Fibroblast of mammary gland (primary cell): ENCODE results near the gene BLVRA.

Experiments
- DNase-seq: peaks from one replicate; pipeline ENCODE4 v3.0.0-alpha.2; 2010; ENCODE audit warnings: low read depth
- H3K4me3 ChIP-seq: 2 replicates; pipeline ENCODE4 v1.5.1; 2011; ENCODE audit warnings: low read depth, mild to moderate bottlenecking, low read length, moderate library complexity; ENCODE audit not compliant: control insufficient read depth
- CTCF ChIP-seq: conservative IDR thresholded peaks from 2 replicates; pipeline ENCODE4 v1.5.1; 2011; ENCODE audit warnings: low read depth, low read length, inconsistent platforms; ENCODE audit not compliant: control insufficient read depth, insufficient read depth

BLVRA gene

DNA sequence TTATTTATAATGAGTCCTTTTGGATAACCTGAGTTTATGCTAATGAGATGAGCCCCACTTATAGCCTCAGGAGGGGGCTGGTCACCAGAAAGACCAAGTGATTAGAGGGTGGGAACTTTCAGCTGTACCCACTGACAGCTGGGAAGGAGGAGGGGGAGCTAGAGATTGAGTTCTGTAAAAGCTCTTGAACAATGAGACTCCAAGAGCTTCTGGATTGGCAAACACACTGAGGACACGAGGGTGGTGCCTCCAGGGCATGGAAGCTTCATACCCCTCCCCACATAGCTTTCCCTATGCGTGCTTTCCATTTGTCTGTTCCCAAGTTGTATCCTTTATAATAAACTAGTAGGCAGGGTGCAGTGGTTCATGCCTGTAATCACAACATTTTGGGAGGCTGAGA, 90.6 kb downstream of the BLVRA start:
- no peak overlapping the region for H3K4me3 ChIP-seq
- no peak for DNase-seq
- no peak for TF ChIP-seq CTCF

DNA sequence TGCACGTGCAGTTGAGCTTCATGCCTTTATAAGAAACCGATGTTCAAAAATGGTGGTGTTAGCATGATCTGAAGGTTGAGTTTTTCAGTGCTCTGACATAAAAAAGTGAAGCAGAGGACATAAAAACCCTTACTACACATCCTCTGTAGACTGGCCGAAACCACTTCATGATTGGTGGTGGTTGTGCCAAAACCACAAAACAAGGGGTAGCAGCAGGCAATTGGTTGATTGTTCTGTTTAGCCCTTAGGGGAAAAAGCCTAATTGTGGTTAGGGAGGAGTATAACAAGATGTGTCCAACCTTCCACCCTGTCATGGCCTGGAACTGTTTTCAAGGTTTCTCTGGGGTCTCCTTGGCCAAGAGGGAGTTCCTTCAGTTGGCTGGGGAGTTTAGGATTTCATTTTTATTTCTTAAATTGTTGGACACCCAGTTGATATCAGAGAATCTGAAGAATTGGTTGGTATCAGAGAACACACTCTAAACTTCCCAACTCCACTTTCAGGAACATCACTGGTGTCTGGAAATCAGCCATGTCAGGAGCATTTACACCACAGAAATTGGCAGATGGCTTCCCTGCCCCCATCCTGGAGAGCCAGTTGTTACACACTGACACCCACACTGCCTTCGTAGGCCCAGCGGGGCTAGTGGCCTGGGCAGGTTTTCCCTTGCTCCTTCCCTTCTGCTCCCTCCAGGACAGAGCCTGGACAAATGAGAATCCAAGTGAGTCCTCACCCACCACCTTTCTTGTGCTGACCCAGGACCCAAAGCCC, 92.1 kb downstream of the BLVRA start:
- TF ChIP-seq CTCF = no peak
- H3K4me3 ChIP-seq = no peak overlapping the region
- no peak for DNase-seq

- DNase-seq = no peak
- no peak for TF ChIP-seq CTCF
- H3K4me3 ChIP-seq = no peak overlapping the region
These were observed 93.3 kb downstream of the BLVRA start for GRCh38 chr7:43851805-43852204.

DNA sequence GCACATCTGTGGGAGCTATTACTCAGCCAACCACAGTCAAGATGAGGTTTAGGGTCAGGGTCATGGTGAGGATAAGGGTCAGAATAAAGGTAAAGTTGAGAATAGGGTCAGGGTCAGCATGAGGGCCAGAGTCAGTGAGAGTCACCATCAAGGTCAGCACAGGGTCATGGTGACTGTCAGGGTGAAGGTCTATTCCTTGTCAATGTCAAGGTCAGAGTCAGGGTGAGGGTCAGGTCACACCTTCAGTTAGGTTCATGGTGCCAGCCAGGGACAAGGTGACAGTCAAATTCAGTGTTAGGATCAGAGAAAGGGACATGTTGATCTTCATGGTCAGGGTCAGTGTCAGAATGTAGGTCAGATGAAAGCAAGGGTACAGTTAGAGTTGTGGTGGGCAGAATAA, 96.7 kb downstream of the BLVRA start:
- no peak for DNase-seq
- H3K4me3 ChIP-seq = no peak overlapping the region
- TF ChIP-seq CTCF = no peak

DNA sequence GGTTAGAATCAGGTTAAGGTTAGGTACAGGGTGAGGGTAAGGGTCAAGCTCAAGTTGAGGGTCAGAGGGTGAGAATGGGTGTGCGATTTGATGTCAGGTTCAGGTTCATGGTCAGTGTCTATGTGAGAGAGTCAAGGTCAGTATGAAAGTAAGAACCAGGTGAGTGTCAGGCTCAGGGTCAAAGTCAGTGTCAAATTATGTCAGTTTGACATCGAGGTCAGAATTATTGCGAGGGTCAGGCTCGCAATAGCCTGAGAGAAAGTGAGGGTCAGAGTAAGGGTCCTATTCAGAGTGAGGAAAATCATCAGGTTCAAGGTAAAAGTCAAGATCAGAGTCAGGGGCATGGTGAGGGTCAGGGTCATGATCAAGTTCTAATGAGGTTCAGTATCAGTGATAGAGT, 97.8 kb downstream of the BLVRA start:
- TF ChIP-seq CTCF = no peak

More for the DNA sequence above, 97.8 kb downstream of the BLVRA start:
- no peak overlapping the region for H3K4me3 ChIP-seq
- no peak for DNase-seq
